K562 (cell line): ENCODE results near the gene ERFL. TPM values are rescaled to one million over a fixed set of nuclear protein-coding genes. Genes with fewer than 3 reads are reported as not detected.

Experiments
- FOXK1 ChIP-seq: sonication (generic); formaldehyde crosslinking; IDR thresholded peaks from 2 replicates; pipeline ENCODE4 v1.8.0; 2022; ENCODE audit warnings: missing genetic modification reagents, mild to moderate bottlenecking, borderline replicate concordance
- MTA1 ChIP-seq: fragments of 450-650 bp; IDR thresholded peaks from 2 replicates; pipeline ENCODE4 v1.6.1; 2017; ENCODE audit warnings: borderline replicate concordance
- SMARCC2 ChIP-seq: fragments of 450-650 bp; IDR thresholded peaks from 2 replicates; pipeline ENCODE4 v1.6.1; 2017; ENCODE audit warnings: antibody characterized with exemption, moderate library complexity, mild to moderate bottlenecking, low read depth
- ZNF146 ChIP-seq: IDR thresholded peaks from one replicate; pipeline ENCODE4 v1.6.1; 2018; ENCODE audit warnings: missing compliant biosample characterization; ENCODE audit not compliant: unreplicated experiment
- polyA plus RNA-seq, 8 experiments: library from polyadenylated mRNA; depleted of rRNA in 4 of 8; stranded (reverse) in 5 of 8; unstranded in 3 of 8; fragments of >200 nt; fragmentation: Nextera tagmentation in 2 of 8; fragmentation: Illumina TruSeq in 1 of 8; extraction: Ambion mirVana in 2 of 8; extraction: Trizol in 1 of 8; gene quantifications; 2 replicates each; pipeline versions ENCODE4 v1.2.1 to v1.2.3, GENCODE V29; 2011 to 2014; ENCODE audit warnings: inconsistent platforms in 1 of 8, missing spikeins in 1 of 8
- total RNA-seq, 7 experiments: library from RNA; depleted of rRNA in 6 of 7; stranded (reverse); fragments of >200 nt in 6 of 7; fragmentation: Illumina TruSeq in 2 of 7; extraction: Trizol in 2 of 7; gene quantifications; 2 replicates each; pipeline versions ENCODE4 v1.2.1 to v1.2.3, GENCODE V29; 2011 to 2021; ENCODE audit warnings: low replicate concordance in 1 of 7
- TF ChIP-seq, protein P1 (sequence below): sonication (generic); formaldehyde crosslinking; IDR thresholded peaks from 2 replicates; pipeline ENCODE4 v1.8.1; 2023; ENCODE audit warnings: missing genetic modification reagents, mild to moderate bottlenecking, borderline replicate concordance
- TF ChIP-seq, protein P2 (sequence below): sonication (generic); formaldehyde crosslinking; IDR thresholded peaks from 2 replicates; pipeline ENCODE4 v1.8.0; 2022; ENCODE audit warnings: missing genetic modification reagents, mild to moderate bottlenecking, moderate library complexity, borderline replicate concordance
- TF ChIP-seq, protein P3 (sequence below): sonication (generic); formaldehyde crosslinking; IDR thresholded peaks from 2 replicates; pipeline ENCODE4 v1.8.1; 2023; ENCODE audit warnings: mild to moderate bottlenecking, missing genetic modification reagents

Gene ERFL
- total and polyA plus RNA-seq, 9 of the 15 experiments (the other 6 are each of a cell fraction or from before 2014, with no cell fraction given): 0.07 to 0.75 (median 0.32) TPM; not detected in 4

DNA sequence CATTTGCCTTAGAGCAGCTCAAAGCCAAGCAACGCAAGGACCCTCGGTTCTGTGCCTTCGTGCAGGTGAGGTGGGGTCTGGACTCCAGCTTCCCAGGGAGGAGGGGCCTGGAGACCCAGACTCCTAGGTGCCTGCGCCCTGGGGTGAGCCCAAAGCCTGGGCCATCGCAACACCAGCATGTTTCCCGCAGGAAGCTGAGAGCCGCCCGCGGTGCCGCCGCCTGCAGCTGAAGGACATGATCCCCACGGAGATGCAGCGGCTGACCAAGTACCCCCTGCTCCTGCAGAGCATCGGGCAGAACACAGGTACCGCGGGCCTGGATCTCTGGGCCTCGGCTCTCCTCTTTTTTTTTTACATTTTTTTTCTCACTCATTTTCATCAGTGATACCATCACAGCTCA lies 25.7 kb downstream of the ERFL start (continued):
- TF ChIP-seq, protein P1, sequence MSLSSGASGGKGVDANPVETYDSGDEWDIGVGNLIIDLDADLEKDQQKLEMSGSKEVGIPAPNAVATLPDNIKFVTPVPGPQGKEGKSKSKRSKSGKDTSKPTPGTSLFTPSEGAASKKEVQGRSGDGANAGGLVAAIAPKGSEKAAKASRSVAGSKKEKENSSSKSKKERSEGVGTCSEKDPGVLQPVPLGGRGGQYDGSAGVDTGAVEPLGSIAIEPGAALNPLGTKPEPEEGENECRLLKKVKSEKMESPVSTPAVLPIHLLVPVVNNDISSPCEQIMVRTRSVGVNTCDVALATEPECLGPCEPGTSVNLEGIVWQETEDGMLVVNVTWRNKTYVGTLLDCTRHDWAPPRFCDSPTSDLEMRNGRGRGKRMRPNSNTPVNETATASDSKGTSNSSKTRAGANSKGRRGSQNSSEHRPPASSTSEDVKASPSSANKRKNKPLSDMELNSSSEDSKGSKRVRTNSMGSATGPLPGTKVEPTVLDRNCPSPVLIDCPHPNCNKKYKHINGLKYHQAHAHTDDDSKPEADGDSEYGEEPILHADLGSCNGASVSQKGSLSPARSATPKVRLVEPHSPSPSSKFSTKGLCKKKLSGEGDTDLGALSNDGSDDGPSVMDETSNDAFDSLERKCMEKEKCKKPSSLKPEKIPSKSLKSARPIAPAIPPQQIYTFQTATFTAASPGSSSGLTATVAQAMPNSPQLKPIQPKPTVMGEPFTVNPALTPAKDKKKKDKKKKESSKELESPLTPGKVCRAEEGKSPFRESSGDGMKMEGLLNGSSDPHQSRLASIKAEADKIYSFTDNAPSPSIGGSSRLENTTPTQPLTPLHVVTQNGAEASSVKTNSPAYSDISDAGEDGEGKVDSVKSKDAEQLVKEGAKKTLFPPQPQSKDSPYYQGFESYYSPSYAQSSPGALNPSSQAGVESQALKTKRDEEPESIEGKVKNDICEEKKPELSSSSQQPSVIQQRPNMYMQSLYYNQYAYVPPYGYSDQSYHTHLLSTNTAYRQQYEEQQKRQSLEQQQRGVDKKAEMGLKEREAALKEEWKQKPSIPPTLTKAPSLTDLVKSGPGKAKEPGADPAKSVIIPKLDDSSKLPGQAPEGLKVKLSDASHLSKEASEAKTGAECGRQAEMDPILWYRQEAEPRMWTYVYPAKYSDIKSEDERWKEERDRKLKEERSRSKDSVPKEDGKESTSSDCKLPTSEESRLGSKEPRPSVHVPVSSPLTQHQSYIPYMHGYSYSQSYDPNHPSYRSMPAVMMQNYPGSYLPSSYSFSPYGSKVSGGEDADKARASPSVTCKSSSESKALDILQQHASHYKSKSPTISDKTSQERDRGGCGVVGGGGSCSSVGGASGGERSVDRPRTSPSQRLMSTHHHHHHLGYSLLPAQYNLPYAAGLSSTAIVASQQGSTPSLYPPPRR (CRISPR knock-in tag): no peak
- TF ChIP-seq FOXK1 (CRISPR knock-in tag) (no peak), ZNF146 (CRISPR knock-in tag) (no peak), SMARCC2 (no peak), MTA1 (no peak)
- TF ChIP-seq, protein P2, sequence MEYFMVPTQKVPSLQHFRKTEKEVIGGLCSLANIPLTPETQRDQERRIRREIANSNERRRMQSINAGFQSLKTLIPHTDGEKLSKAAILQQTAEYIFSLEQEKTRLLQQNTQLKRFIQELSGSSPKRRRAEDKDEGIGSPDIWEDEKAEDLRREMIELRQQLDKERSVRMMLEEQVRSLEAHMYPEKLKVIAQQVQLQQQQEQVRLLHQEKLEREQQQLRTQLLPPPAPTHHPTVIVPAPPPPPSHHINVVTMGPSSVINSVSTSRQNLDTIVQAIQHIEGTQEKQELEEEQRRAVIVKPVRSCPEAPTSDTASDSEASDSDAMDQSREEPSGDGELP: no peak
- TF ChIP-seq, protein P3, sequence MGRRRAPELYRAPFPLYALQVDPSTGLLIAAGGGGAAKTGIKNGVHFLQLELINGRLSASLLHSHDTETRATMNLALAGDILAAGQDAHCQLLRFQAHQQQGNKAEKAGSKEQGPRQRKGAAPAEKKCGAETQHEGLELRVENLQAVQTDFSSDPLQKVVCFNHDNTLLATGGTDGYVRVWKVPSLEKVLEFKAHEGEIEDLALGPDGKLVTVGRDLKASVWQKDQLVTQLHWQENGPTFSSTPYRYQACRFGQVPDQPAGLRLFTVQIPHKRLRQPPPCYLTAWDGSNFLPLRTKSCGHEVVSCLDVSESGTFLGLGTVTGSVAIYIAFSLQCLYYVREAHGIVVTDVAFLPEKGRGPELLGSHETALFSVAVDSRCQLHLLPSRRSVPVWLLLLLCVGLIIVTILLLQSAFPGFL (CRISPR knock-in tag): no peak
